GM20000 (cell line): Measurements from ENCODE around the gene FCMR.

Source experiments
- DNase-seq: peaks from one replicate; pipeline ENCODE4 v3.0.0; 2012; ENCODE audit warnings: low spot score
- TF ChIP-seq, protein P1 (sequence below): IDR thresholded peaks from 2 replicates; pipeline ENCODE4 v1.5.1; 2012; ENCODE audit warnings: mild to moderate bottlenecking, control low read depth; ENCODE audit errors: extremely low read depth, missing control alignments

The FCMR gene

DNA sequence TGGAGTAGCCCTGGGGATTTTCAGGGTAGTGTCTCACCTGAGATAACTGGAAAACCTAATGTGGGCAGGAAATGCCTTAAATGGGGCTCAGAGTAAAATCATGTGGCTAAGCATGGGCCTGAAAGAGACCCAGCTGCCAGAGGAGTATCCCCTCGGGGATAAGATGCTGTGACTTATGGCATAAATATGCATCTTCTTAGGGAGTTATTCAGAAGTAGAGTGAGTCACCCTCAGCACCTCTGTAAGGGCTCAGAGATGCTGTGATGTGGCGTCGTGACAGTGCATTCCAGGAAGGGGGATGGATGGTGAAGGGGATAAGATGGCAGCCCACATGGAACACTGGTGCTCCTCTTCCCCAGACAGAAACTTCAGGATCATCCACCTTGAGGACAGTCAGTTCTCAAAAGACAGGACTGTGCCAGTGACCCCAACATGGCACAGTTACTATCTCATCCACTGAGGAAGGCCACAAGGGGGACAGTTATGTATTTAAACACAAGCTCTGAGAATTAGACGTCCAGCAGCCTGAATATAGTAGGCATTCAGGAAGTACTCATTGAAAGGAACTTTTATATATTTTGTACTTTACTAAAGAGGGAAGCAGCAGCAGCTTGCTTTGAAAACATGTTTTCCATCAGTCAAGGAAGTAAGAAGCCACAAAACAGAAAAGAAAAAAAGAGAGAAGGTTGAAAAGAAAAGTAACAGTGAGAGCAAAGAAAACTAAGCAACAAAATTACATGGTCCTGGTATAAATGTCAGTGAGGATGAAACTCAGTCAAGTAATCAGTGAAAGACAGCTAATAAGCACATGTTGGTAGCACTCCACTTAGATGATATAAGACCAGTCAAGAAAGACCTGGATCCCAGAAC is 16.2 kb downstream of the FCMR start:
- TF ChIP-seq, protein P1, sequence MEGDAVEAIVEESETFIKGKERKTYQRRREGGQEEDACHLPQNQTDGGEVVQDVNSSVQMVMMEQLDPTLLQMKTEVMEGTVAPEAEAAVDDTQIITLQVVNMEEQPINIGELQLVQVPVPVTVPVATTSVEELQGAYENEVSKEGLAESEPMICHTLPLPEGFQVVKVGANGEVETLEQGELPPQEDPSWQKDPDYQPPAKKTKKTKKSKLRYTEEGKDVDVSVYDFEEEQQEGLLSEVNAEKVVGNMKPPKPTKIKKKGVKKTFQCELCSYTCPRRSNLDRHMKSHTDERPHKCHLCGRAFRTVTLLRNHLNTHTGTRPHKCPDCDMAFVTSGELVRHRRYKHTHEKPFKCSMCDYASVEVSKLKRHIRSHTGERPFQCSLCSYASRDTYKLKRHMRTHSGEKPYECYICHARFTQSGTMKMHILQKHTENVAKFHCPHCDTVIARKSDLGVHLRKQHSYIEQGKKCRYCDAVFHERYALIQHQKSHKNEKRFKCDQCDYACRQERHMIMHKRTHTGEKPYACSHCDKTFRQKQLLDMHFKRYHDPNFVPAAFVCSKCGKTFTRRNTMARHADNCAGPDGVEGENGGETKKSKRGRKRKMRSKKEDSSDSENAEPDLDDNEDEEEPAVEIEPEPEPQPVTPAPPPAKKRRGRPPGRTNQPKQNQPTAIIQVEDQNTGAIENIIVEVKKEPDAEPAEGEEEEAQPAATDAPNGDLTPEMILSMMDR: no peak
- no peak for DNase-seq

DNA sequence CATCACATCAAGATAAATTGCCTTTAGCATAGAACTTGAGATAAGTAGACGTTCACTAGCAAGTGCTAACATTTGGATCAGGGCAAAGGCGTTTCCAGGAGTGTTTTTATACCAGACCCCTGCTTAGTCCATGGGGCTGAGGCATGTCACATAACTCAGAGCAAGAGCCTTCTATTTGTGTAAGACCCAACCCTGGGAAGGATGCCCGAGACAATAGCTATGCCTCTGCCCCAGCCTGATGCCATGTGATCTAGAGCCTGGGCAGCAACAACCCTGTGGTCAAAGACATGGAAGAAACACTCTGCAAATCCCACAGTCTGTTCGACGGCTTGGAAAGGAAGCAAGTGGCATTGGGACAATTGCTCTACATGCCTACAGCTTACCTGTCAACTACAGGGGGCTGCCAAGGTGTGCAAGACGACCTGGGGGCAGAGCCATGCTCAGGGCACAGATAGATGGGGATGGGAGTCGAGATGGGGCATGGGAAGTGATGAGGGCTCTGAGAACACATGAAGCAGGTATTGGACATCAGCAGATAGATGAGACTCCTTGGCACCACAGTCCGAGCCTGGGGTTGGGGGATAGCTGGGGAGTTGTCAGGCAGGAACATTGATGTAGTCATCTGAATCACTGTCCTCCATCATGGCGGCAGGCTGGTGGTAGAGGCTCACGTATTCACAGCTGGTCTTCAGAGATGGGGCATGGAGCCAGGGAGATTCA is 17.2 kb downstream of the FCMR start:
- no peak for DNase-seq
- TF ChIP-seq, protein P1: no peak

DNA sequence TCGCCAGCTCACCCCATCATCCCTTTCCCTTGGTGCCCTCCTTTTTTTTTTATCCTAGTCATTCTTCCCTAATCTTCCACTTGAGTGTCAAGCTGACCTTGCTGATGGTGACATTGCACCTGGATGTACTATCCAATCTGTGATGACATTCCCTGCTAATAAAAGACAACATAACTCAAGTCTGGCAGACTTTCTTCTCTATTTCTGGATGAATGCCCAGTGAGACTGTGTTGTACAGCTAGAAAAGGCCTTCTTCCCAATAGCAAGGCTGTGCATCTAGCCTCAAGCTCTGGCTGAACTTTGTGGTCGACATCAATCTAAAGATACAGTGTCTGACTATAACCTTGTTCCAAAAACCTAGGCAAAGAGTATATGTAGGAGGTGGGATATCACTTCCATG is 18.1 kb downstream of the FCMR start:
- no peak for DNase-seq
- TF ChIP-seq, protein P1: no peak

DNA sequence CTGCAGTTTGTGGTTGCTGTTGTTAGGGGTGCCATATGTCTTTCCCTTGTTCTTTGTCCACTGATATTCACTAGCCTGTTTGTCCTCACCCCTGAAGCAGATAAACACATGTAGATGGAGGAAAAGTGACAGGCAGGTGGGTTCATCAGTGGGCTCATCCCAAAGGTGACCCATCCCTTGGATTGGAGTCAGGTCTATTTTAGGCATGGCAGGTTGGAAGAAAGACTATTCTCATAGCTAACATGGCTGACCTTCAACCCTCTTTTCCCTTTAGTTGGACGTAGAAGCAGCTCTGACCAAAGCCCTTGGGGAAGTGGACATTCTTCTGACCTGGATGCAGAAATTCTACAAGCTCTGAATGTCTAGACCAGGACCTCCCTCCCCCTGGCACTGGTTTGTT is 19.0 kb downstream of the FCMR start:
- DNase-seq: no peak
- TF ChIP-seq, protein P1: no peak

DNA sequence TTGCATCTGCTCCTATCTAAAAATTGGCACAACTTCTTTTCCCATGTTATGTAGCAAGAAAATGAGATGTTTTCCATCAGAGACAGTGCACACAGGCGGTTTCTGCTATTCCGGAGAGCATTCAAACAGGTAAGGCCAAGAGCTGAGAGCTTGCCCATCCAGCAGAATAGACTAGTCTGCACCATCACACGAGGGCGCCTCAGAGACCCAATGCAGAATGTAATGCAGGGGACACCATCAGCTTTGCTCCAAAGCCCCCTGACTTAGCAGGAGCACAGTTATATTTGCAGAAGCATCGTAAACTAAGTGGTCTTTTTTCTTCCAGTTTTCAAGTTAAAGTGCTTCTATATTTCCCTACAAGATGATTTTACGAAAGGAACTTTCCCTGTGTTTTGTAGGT is 19.8 kb downstream of the FCMR start:
- TF ChIP-seq, protein P1: no peak
- DNase-seq: no peak

DNA sequence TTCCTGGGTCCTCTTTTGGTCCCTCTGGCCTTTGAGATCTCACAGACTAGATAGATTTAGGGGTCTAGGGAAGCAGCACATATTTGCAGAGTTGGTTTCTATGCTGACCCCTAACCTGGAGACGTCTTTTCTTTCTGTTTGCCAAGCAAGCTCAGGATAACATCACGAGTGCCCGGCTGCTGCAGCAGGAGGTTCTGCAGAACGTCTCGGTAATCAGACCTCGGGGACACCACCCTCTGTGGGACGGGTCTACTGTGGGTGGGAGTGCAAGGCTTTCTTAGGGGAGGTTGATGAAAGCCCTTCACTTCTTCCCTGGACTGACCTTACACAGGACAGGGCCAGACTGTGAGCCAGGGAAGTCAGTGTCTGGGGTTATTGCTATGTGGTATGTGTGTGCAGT is 21.6 kb downstream of the FCMR start:
- TF ChIP-seq, protein P1: no peak
- no peak for DNase-seq

DNA sequence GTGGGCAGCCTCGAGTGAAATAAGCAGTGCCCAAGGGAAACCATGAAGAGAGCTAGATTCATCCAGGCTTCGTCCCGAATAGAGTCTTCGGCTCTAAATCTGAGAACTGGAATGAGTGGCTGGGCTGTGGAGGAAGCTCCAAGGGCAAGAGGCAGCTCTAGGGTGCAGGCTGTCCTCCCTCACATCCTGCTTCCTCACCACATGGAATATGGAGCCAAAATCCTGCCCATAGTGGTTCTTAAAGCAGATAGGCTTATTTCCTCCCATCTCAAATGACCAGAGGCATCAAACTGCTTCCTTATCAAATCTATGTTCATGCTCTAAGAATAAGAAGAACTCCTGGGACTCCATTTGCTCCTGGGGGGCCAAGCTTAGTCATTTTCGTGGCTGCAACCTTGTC is 22.0 kb downstream of the FCMR start:
- TF ChIP-seq, protein P1: no peak
- DNase-seq: no peak
